ENCODE measurements around the gene DUSP1.

DUSP1 gene

DNA sequence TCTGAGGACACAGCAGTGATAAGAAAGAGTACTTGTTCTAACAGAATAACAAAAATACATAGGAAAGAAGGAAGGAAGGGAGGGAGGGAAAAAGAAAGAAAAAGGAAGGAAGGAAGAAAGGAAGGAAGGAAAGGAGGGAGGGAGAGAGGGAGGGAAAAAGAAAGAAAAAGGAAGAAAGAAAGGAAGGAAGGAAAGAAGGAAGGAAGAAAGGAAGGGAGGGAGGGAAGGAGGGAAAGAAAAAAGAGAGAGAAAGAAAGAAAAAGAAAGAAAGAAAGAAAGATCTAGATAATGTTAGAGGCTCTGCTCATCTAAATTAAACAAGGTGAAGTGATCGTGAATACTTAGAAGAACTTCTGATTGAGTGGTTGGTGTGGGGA, 29.8 kb downstream of the DUSP1 start:
- DNase-seq, result no peak

DNA sequence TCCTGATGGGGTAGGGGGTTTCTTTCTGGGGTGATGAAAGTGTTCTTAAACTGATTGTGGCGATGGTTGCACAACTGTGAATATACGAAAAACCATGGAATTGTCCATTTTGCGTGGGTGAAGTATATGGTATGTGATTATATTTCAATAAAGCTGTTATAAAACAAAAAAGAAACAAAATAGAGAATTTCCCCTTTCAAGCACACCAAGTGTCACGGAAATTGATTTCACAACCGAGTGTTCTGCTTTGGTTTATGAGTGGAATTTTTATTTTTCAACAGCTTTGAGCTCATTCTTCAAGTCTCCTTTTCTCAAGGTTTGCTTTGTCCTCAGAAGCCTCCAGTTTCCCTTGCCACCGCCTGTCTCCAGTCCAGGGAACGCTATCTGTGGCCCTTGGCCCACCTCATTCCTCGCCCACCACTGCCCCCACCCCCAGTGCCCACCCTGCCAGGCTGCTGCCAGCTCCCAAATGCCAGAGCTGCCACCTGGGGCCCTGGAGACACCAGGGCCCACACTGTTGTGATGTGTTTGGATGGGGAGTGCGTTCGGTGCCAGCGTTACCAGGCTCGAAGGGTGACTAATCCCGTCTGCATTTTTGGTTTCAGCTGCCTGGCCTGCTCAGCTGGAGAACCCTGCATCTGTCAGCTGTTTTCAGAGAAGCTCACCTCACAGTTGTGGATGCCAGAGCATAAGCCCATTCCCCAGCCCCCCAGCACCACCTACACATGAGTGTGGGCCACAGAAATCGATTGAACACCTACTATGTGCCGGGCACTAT, 30.4 kb downstream of the DUSP1 start:
- no peak for DNase-seq

DNA sequence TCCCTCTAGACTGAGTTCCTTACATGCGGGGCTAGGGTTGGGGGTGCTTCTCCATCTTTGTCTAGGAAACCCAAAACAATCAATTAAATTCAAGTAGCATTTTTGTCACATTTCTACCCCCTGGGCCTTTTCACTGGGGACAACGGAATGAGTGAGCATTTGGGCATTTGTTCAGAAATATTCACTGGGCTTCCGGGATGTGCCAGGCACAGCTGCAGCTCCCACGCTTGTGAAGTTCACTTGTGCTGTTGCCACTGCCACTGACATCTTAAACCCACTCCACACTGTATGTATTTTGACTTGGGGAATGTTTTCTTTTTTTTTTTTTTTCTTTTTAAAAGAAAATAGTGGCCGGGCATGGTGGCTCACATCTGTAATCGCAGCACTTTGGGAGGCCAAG, 31.6 kb downstream of the DUSP1 start:
- no peak for DNase-seq

DNA sequence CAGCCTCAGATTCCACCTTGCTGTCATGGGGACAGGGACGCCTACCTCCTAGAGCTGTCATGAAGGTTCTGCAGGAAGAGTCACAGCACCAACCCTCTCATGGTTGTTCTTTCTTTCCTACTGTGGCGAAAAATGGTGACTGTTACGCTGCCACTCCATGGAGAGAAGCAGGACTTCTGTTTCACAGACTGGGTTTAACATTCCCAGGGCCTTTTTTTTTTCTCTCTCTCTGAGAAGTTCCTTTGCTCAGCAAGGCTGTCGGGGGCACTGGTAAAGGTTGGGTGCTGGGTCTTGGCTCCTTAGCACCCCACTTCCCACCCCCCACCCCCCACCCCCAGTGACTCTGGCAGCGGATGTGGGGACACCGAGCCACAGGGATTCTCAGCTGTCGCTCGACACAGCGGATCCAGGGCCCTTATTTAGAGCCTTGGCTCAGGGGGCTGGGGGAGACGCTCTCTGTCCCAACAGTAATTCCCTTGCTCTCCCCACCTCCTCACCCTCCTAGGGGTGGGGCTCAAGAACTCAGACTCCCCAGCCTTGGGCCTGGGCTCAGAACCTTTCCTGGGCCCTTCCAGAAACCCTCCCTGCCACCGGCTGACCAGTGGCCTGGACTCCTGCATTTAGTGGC, 34.4 kb downstream of the DUSP1 start:
- no peak for DNase-seq

DNA sequence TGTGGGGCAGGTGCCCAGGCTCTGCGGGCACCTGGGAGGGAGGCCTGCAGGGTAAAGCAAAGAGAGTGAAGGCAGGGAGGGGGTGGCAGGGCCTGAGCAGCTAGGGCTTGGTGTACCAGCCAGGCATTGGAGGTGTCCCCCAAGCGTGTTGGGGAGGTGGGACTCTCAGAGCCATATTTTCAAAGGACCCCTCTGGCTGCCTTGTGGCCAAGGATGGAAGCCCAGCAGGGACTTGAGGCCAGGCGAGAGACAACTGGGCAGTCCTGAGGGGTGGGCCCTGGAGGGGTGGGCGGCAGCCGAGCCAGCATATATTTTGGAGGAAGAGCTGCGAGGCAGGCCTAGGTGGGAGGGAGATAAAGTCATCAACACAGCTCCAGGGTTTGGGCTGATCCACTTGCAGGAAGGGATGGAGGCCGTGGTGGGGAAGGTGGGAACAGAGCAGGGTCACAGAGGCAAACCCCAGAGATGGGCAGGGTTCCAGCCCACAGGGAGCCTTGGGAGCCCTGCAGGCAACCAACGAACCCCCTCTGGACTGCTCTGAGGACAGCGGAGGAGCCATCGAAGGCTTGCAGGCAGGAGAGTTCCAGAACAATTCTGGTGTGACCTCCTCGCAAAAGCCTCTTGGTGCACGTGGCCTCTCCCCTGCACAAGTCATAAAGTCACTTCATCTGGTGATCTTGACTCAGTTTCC, 35.7 kb downstream of the DUSP1 start:
- no peak for DNase-seq

DNA sequence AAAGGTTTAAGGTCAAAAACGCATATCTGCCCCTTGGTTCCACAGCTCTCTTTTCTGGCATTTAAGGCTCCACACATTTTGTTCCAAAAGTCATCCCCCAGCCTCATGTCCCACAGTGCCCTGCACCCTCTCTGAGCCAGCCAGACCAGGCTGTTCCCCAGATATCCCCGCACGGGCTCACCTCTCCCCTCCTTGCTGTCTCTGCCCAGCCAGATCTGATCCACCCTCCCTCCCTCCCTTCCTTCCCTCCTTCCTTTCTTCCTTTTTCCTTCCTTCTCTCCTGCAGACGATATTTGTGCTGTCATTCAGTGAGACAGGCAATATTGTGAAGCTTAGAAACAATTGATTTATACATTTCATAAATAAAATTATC, 37.0 kb downstream of the DUSP1 start:
- DNase-seq, result no peak

DNA sequence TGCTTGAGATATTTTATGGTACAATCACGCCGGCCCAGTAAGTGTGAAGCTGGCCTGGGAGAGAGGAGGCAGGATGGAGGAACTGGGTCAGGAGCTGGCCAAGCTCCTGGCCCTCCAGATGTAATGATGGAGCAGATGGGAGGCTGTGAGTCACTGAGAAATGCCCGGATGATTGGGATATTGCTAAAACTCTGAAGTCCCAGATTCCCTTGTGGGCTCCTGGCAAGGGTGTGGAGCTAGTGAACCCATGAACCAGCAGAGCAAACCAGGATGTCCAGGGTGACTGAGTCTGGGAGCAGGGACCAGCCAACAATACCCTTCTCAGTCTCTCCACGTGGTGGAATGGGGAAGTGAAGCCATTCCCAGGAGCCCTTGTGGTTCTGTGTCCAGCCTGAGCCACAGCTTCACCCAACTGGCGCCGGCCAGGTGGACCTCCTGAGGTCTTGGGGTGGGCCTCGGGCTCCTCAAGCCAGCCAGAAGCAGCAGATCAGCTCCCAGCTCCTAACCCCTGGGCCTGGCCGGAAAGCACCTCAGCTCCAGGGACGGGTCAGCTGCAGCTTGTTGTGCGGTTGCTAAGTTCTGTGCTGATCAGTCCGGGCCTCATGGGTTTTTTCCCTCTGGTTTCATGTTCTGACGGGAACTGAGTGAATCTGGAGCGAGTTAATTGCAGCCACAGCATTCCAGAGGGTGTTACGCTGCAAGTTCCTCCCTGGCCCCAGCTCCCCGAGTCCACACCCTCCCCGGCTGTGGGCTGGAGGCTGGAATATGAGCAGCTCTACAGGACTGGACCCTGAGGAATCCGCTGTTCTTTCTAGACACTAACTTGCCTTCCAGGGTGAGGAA, 37.6 kb downstream of the DUSP1 start:
- DNase-seq, result no peak

DNA sequence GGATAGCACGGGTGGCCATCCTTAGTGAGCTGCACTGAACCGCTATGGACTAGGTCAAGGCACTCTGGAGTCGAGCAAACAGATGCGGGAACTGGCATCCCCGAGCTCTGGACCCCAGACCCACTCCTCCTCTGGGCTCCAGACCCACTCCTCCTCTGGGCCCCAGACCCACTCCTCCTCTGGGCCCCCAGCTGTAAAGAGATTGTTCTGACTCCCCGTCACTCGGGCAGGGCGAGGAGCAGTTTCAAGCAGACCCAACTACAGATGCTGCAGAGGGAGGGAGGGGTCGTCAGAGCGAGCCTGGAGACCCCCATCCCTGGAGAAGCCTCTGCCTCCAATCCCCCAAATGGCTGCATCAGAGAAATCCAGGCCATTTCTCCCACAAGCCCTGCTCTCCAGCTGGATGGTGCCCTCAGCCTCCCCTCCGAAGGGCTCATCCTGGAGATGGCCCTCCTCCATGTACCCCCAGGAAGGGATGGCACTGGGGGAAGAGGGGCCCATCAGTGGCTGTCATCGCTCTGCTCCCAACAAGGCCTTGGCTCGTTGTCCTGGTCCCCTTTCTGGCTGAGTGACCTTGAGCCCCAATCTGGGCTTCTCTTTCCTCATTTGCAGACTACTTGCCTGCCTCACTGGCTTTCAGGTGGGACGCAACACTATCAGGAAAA, 38.7 kb downstream of the DUSP1 start:
- no peak for DNase-seq

DNA sequence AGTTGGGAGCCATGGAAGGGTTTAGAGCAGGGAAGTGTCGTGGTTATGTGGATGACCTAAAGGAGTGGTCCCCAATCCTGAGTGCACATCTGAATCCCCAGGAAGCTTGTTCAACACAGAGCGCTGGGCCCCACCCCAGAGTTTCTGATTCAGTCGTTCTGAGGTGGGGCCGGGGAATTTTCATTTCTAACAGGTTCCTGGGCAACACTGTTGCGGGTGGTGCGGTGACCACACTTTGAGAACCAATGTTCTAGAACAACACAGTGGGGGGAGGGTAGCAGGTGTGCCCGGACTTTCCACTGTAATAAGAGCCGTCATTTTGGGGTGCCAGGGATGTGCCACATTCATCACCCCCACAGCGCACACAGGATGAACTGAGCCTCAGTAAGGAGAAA, 39.3 kb downstream of the DUSP1 start:
- no peak for DNase-seq

DNA sequence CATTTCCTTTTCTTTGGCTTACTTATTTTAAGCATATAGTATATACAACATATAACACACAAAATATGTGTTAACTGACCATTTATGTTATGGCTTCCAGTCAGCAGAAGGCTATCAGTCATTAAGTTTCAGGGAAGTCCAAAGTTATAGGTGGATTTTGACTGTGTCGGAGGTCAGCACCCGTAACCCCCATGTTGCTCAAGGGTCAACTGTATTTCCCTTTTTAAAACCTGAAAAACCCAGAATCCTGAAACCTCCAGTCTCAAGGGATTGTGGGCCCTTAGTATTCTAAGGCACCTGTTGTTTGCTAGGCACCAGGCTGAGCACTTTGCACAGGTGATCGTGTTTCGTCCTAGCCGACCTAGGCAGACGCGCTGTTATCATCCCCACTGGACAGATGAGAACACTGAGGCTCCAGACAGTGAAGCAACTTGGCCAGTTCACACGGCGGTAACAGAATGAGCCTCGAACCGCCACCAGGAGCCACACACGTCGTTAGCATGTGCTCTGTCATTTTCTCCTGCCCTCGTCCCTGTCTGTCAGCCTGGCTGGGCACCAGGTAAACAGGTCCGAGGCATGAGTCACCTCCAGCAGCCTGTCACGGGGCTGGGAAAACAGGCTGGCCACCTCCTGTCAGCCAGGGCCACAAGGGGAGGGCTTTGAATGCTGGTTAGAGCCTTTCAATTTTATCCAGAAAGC, 39.9 kb downstream of the DUSP1 start:
- no peak for DNase-seq

DNA sequence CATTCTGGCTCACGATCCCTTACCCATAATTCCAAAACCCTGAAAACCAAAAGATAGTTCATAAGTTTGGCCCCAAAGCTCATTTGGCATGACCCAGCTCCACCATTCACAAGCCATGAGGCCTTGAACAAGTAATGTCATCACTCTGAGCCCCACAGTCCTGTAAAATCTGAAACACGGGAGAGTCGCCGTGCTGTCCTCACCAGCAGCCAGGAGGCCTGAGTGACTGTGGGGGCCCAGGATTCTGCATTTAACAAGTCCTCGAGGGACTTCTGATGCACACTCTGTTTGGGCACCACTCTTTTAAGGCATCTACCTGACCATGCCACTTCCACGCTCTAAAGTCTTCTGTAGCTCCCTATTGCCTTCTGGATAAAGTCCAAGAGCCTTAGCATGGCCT, 40.8 kb downstream of the DUSP1 start:
- DNase-seq, result no peak

DNA sequence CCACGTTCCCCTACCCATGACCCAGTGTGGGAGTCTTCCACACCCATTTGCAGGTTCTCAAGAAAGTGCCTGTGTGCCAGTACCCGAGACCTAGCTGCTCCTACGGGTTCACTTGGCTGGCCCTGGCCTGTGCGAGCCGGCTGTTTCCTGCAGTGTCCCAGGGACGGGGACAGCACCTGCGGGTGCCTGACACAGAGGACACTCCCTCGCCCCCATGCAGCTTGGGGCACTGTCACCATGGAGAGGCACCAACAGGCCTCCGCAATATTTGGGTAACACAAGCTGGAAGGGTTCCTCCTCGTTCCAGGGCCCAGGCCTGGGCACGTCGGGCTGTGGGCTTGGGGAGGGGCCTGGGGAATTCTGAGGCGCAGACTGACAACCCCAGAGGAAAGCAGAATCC, 41.4 kb downstream of the DUSP1 start:
- no peak for DNase-seq

DNA sequence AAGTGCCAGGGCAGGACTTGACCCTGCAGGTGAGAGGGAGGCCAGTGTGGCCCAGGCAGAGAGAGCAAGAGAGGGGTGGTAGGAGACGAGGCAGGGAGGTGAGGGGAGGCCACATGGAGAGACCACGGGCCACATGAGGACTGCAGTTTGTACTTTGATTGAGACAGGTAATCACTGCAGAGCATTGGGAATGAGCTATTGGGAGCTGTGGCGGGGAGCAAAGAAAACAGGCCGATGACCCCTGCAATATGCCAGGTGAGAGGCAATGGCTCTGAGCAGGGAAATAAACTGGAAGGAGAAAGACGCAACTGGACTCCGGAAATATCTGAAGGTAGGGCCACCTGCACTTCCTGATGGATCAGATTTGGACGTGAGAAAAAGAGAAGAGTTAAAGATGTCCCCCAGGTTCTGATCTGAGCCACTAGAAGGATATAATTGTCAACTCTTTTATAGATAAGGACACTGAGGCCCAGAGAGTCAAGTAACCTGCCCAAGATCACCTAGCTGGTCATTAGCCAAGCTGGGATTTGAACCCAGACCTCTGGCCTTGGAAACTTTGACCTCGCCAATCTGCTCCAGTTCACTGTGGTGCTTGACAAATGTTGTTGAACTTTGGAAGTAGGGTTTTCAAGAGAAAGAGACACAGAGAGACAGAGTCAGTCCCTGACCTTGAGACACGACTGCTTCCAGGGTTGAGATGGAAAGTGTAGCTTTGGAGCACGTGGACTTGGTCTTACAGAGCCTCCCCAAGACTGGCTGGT, 42.3 kb downstream of the DUSP1 start:
- no peak for DNase-seq

DNA sequence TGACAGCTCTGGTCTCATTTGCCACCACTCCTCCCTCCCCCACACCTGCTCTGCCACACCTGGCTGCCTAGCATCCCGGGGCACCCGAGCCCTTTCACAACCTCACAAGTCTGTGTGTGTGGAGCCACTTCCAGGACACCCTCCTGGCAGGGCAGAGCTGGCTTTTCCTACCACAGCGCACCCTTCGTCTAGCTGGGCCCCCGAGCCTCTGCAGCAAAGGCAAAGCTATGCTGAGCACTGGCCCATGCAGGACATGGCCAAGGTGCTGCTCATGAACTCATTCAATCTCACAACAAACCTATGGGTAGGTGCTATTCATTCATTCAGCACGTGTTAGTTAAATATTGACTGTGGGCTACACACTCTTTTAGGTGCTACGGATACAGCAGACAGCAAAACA, 43.4 kb downstream of the DUSP1 start:
- no peak for DNase-seq

DNA sequence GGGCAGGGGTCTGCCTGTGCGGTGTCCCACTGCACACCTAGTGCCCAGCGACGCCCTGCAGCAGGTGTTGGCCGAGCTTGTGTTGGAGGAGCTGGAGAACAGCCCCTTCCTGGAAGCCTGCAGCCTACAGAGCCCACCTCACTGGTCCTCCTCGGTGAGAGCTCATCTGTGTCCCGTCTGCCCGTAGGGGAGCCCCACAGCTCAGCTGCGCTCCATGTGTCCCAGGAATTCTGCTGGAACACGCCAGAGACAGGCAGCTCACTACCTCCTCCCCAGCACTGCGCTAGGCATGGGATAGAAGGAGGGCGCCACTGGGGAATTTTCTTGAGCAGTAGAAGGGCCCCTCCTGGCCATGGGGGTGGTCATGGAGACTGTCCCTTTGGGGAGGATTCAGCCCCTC, 44.0 kb downstream of the DUSP1 start:
- DNase-seq, result no peak

DNA sequence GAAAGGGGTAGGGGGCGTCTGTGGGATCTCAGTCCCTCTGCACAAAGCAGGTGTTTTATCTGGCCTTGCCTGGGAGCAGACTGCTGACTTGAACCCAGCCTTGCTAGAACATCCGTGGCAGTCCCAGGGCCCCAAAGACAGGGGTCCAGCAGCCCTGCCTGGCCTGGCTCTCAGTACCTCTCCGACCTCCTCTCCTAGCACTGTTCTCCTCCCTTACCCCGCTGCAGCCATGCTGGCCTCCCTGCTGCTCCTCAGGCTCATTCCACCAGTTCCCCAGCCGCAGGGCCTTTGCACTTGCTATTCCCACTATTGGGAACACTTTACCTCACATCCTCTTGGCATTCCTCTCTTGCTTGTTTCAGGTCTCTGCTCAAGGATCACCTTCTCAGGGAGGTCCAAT, 45.2 kb downstream of the DUSP1 start:
- DNase-seq, result no peak

DNA sequence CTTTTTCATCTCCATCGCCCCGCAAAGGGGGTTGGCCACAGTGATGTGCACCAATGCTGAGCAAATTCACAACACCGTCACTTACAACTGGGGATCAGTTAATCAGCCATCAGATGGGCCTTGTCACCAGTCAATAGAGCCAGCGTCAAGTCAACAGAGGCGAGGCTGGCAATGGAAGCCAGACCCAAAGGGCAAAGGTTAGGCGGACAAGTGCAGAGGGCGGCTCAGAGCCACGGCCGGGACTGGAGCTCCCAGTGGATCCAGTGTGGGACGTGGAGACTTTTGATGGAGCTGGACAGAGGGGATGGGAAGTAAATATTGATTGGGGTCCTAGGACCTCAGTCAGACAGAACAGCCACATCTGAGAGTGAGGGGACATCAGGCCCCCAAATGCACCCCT, 45.7 kb downstream of the DUSP1 start:
- DNase-seq, result no peak

DNA sequence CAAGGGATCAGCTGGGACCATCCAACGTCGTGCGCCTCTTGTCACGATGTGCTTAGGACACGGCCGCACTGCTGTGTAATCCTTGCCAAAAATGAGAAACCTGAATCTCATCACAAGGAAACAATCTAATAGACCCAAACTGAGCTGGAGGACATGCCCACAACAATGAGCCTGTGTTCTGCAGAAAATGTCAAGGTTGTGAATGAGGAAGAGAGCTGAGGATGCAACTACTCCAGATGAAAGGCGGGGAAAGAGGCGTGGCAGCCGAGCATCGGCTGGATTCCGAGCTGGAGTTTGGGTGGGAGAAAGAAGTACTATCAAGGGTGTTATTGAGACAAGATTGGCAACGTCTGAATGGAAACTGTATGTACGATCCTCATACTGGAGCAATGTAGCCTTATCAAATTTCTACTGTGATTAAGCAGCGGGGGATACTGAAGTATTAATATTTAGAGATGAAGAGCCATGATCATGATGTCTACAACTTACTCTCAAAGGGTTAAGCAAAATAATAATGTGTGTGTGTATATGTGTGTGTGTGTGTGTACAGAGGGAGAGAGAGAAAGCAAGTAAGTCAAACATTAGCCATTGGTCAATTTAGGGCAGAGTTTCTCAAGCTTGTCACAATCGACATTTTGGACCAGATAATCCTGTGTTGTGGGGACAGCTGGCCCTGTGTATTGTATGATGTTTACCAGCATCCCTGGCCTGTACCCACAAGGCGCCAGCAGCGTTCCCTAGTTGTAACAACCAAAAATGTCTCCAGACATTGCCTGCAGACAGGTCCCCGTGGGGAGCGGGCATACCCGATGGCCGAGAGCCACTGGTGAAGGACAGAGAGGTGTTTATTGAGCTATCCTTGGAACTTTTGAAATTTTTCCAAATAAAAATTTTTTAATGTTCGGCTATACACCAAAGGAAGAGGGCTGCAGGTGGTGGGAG, 46.5 kb downstream of the DUSP1 start:
- no peak for DNase-seq

DNA sequence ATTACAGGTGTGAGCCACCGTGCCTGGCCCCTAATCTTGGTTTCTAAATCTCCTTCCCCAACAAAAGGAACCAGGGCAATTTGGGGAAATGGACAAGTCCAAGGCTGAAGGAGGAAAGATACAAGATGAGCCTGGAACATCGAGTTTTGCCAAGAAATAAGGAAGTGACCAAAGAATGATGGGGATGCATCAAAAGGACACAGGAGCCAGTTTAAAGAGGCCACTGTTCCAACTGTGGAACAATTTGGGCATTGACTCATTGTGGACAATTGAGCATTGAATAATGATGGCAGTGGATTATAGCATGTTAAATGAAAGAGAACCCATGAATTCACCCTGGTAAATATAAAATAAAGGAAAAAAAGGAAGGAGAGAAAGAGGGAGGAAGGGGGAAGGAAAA, 47.5 kb downstream of the DUSP1 start:
- no peak for DNase-seq

DNA sequence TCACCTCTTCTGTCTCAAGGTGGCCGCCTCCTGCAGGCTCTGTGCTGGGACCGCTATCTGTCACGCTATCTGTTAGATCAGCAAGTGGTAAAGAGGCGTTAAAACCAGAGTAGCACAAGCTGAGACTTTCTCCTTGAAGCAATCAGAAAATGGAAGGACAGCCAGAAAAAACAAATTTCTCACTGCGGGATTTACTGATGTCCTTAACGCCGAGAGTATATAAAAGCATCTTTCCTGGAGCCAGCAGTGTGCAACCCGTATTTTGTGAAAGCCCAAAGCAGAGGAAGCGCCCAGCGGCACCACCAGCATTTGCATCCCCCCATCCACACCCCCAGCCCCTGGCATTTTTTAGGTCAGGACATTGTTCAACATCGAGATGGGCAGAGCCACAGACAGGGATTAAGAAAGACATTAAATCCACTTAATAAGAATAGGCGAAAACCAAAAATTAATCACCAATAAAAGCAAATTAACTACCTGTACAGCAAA, 48.6 kb downstream of the DUSP1 start:
- peak; percentile 65 for DNase-seq
